KOPT-K1 (cell line): Measurements from ENCODE around the gene LIN28A.
A peak's percentile ranks its signal among the peaks of the same experiment; 100 is the strongest.

Experiments
- H3K27ac ChIP-seq: fragments of 200-600 bp; sonication (generic); 2 replicates; pipeline ENCODE4 v1.5.1; 2016; ENCODE audit warnings: antibody characterized with exemption, mild to moderate bottlenecking, low read depth, low read length; ENCODE audit not compliant: poor library complexity, severe bottlenecking
- H3K36me3 ChIP-seq: fragments of 200-600 bp; sonication (generic); 2 replicates; pipeline ENCODE4 v1.5.1; 2017; ENCODE audit warnings: antibody characterized with exemption, mild to moderate bottlenecking, low read length, moderate library complexity; ENCODE audit not compliant: insufficient read depth
- H3K9me3 ChIP-seq: fragments of 200-600 bp; sonication (generic); 2 replicates; pipeline ENCODE4 v1.5.1; 2017; ENCODE audit warnings: antibody characterized with exemption, low read length, mild to moderate bottlenecking; ENCODE audit not compliant: insufficient read depth, poor library complexity, severe bottlenecking

LIN28A gene

DNA sequence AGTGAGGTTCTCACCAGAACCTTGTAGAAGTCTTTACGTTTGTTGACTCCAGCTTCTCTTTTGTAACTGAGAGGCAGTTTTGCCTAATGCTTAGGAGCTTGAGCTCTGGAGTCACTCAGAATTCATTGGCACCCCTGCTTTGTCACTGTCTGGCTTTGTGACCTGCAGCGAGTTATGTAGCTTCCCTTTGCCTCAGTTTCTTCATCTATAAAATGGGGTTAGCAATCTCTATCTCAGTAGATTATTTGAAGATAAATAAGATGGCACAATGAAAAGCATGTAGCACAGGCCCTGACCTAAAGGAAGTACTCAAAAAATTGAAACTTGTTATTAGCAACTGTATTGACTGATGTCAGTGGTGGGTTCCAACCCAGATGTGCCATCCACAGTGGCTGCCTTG is 29.6 kb downstream of the LIN28A start:
- H3K27ac ChIP-seq: no peak overlapping the region
- H3K36me3 ChIP-seq: peaks cover 95% of the 10 kb centered on the region
- H3K9me3 ChIP-seq: no peaks in the 10 kb centered on the region

DNA sequence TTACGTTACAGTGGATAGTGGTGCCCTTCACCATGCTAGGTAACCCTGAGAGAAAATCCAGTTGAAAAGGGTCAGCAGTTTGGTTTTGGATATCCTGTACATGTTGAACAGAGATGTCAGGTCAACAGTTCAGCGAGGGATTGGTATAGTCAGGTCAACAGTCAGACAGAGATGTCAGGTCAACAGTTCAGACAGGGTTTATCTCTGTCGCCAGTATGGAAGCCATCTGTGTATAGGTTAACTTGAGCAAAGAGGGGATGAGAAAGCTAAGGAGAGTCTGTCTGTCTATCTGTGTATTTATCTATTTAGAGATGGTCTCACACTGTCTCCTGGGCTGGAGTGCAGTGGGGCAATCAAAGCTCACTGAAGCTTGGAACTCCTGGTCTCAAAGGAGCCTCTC is 39.3 kb downstream of the LIN28A start:
- Histone ChIP-seq H3K9me3 (no peaks in the 10 kb centered on the region), H3K27ac (no peak overlapping the region), H3K36me3 (peaks cover 89% of the 10 kb centered on the region)

DNA sequence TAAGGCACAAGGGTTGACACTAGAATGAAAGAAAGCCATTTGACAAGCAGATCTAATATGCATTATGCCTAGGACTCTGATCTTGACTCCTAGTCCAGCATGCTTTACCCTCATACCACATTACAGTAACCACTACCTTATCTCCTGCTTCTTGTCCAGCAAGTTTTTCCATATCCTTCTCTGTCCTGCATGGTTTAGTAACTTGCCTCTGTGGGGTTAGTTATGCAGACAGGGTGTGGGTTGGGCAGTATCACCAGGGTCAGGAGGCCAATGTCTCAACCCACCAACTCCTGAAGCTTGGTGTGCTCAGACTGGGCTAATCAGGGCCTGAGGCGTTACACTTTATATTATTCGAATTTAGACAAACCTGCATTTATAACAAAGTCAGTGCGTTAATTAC is 40.3 kb downstream of the LIN28A start:
- Histone ChIP-seq H3K27ac (no peak overlapping the region), H3K9me3 (no peaks in the 10 kb centered on the region), H3K36me3 (peaks cover 90% of the 10 kb centered on the region)

DNA sequence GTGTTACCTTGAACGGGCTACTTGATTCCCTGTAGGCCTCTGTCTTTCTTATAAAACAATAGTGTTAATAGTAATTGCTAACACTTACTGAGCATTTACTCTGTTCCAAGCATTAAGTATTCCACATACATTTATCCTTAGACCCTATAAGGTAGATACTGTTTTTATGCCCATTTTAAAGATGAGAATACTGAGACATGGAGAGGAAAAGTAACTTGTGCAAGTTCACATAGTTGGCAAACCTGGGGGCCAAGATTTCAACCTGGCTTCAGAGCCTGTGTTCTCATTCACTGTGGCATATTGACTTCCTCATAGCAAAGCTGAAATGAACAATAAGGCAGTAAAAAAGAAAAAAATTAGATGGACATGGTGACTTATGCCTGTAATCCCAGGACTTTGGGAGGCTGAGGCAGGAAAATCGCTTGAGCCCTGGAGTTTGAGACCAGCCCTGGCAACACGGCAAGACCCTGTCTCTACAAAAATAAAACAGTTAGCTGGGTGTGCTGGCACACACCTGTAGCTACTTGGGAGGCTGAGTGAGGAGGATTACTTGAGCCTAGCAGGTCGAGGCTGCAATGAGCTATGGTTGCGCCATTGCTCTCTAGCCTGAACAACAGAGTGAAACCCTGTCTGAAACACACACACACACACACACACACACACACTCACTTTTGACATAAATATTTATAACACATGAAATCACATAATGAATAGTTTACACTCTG is 42.0 kb downstream of the LIN28A start:
- H3K9me3 ChIP-seq: no peaks in the 10 kb centered on the region
- H3K36me3 ChIP-seq: peaks cover 81% of the 10 kb centered on the region
- no peak overlapping the region for H3K27ac ChIP-seq

GRCh38 chr1:26459148-26459547 is 48.5 kb downstream of the LIN28A start:
- no peaks in the 10 kb centered on the region for H3K9me3 ChIP-seq
- H3K27ac ChIP-seq: no peak overlapping the region
- peaks cover 87% of the 10 kb centered on the region for H3K36me3 ChIP-seq

- no peak overlapping the region for H3K27ac ChIP-seq
- H3K36me3 ChIP-seq: peaks cover 89% of the 10 kb centered on the region
- no peaks in the 10 kb centered on the region for H3K9me3 ChIP-seq
Observed at GRCh38 chr1:26459573-26460031, 49.0 kb downstream of the LIN28A start.

GRCh38 chr1:26468911-26469310 is 58.3 kb downstream of the LIN28A start:
- H3K27ac ChIP-seq: no peak overlapping the region
- no peaks in the 10 kb centered on the region for H3K9me3 ChIP-seq
- peaks cover 68% of the 10 kb centered on the region for H3K36me3 ChIP-seq

GRCh38 chr1:26469558-26469957 is 58.9 kb downstream of the LIN28A start:
- no peak overlapping the region for H3K27ac ChIP-seq
- H3K36me3 ChIP-seq: peaks cover 68% of the 10 kb centered on the region
- H3K9me3 ChIP-seq: no peaks in the 10 kb centered on the region

DNA sequence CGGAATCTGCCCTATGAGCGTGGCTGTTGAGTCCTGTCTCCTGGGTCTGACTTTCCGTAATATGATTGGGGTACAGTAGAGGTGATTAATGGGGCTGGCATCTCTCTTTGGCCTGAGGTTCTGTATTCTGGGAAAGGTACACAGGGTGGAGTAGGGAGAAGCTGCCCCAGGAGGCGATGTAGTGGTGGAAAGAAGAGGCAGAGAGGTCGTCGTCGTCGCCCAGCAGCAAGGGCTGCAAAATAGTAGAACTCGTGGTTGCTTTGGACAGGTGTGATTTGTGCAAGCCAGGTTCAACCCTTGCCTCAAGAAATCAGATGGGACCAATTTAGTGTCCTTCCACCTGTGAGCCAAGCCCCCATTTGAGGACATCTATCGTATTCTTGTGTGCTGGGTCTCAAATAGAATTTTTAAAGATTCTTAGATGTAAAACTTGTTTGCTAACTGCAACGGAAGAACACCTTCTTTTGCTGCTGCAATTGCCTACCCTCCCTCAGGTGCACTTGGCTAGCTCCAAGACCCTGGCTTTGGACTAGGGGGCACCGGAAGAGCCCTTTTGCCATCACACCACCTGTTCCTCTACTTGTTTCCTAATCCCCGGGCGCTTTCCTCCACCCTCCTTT is 60.4 kb downstream of the LIN28A start:
- no peaks in the 10 kb centered on the region for H3K9me3 ChIP-seq
- peak overlapping the region; percentile 100 for H3K27ac ChIP-seq
- H3K36me3 ChIP-seq: peaks cover 63% of the 10 kb centered on the region

DNA sequence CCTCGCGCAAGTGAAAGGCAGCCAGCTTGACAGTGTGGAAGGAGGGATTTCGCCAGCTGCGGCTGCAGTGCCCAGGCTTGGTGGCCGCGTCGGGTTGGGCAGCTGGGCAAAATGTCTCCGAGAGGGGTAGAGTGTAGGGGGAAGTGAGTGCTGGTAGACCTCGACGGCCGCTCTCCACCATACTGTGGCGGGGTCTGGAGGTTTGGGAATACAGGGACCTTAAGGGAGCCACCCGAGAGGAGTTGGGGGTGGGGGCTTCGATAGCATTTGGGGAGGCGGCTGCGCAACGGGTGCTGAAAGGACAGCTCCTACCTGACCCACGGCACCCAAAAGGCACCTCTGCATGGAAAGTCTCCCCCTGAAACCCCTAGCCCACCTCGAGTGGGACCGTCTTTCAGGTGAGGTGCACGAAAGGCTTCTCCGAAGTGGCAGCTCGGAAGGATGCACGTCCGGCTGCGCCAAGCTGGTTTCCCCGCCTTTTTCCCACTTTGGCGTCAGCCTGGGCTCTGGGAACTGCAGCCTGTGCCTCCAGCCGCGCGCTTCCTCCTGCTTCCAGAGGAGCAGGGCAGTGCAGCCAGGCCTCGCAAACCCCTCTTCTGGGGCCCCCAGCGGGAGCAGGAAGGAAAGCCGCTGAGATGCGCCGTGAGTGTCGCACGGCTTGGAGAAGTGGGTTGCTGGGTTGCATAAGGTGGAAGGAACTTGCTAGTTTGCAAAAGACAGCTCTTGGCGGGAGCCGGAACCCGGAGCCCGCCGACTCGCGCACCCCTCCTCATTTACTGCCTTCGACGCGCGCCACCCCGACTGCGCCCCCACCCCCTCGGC is 61.1 kb downstream of the LIN28A start:
- Histone ChIP-seq H3K27ac (peak overlapping the region; percentile 100), H3K9me3 (no peaks in the 10 kb centered on the region), H3K36me3 (peaks cover 63% of the 10 kb centered on the region)

GRCh38 chr1:26472320-26472900 is 61.8 kb downstream of the LIN28A start, which contains the start of gene HMGN2:
Gene HMGN2 (plus strand): TSS chr1:26472440. CDS start chr1:26472613, 173 bp downstream.
- H3K27ac ChIP-seq: peak within 1 kb of the TSS; percentile 100
- peaks cover 63% of the 10 kb centered on the region for H3K36me3 ChIP-seq
- H3K9me3 ChIP-seq: no peaks in the 10 kb centered on the region

DNA sequence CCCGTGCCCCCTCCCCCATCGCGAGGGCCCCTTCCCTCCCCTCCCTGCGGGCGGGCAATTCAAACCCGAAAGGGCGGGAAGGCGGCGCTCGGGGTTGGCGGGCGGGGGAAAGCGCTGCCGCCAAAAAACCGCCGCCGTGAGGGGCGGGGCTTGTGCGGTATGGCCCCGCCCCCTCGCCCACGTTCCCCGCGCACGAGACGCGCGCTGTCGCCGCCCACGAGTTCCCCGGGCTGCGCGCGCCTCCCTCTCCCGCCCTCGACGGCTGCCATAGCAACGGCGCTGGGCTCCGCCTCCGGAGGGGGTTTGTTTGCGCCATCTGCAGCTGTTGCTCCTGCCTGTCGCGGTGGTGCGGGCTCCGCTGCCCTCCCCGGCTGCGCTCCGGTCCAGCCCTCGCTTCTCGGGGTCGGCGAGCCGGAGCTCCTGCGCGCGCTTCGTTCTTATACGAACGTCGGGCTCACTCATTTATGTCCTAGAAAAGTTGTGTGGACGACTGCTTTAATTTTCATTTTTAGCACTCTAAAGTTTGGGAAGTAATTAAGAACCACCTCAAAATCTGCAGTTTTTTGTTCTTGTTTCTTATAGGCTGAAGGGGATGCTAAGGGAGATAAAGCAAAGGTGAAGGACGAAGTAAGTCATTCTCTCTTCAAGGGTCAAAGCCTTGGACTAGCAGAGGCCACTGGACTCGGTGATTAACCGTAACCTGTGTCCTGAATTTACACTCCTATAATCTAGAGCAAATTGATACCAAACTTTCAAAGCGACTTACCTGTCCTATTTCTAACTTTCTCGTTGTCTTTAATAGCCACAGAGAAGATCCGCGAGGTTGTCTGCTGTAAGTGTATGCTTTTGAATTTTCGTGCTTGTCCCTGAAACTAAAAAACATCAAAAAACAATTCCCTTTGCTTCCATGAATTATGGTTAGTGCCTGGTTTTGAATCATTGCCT is 62.6 kb downstream of the LIN28A start:
- Histone ChIP-seq H3K9me3 (no peaks in the 10 kb centered on the region), H3K27ac (peak overlapping the region; percentile 100), H3K36me3 (peaks cover 63% of the 10 kb centered on the region)

GRCh38 chr1:26474818-26475217 is 64.2 kb downstream of the LIN28A start:
- H3K9me3 ChIP-seq: no peaks in the 10 kb centered on the region
- peaks cover 61% of the 10 kb centered on the region for H3K36me3 ChIP-seq
- no peak overlapping the region for H3K27ac ChIP-seq

DNA sequence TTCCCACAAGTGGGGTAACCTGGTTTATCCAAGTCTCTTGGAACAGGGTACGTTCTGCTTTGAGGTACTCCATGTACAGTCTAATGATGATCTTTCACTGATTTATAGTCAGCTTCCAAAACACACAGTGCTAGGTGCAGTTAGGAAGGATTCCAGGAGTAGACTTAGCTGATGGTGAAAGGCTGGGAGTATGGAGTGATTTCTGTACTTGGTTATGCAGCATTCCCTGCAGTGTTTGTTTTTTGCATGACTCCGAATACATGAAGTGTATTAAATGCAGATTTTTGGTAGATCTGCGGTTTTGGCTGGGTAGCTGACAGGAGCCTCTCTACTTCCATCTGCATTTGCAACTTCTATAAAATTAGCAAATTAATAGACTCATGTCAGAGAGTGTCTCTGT is 65.4 kb downstream of the LIN28A start:
- Histone ChIP-seq H3K36me3 (peaks cover 67% of the 10 kb centered on the region), H3K9me3 (no peaks in the 10 kb centered on the region)

More for the DNA sequence above, 65.4 kb downstream of the LIN28A start:
- H3K27ac ChIP-seq: no peak overlapping the region
